CD4-positive, alpha-beta T cell treated with Interleukin-4 for 4 hours (primary cell): ENCODE measurements around the gene ZNF592.

Experiments used
- DNase-seq: peaks from one replicate; pipeline ENCODE4 v3.0.0-alpha.2; 2020

The ZNF592 gene

GRCh38 chr15:84832448-84833040 is 84.2 kb downstream of the ZNF592 start:
- no peak for DNase-seq

- DNase-seq, result no peak
These were observed 85.2 kb downstream of the ZNF592 start for GRCh38 chr15:84833447-84834228.

GRCh38 chr15:84834229-84834955 is 86.0 kb downstream of the ZNF592 start:
- no peak for DNase-seq

- DNase-seq, result no peak
These were observed 86.6 kb downstream of the ZNF592 start for GRCh38 chr15:84834969-84835368.

- DNase-seq, result no peak
These were observed 87.4 kb downstream of the ZNF592 start for GRCh38 chr15:84835661-84836337.

GRCh38 chr15:84836844-84837243 is 88.5 kb downstream of the ZNF592 start:
- DNase-seq, result no peak

GRCh38 chr15:84839714-84840113 is 91.3 kb downstream of the ZNF592 start:
- no peak for DNase-seq

GRCh38 chr15:84840255-84840654 is 91.9 kb downstream of the ZNF592 start:
- DNase-seq, result no peak

DNA sequence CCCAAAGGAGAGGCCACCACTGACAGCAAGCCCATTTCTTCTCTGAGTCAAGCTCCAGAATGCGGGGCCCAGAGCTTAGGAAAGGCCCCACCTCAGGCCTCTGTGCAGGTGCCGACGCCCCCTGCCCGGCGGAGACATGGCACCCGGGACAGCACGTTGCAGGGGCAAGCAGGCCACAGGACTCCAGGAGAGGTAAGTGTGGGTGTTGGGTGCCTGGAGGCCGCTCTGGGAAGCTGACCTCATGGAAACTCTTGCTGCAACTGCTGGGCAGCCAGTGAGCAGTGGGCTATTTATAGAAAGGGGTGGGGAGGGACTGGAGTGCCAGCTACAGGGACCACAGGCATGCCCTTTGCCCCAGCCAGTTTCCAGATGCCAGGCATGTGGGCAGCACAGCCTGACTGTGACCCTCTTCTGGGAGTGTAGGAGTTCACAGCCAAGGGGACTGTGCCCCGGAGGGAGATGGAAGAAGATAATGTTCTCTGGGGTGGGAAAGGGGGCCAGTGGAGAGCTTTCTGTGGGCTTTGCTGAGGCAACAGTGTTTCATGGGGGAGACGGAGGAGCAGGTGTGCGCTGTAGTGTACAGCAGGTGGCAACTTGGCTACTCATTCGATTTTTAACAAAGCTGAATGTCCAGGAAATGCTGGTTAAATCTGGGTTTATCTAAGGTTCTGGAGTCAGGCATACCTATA is 92.5 kb downstream of the ZNF592 start:
- no peak for DNase-seq

GRCh38 chr15:84842781-84843180 is 94.4 kb downstream of the ZNF592 start:
- no peak for DNase-seq

DNA sequence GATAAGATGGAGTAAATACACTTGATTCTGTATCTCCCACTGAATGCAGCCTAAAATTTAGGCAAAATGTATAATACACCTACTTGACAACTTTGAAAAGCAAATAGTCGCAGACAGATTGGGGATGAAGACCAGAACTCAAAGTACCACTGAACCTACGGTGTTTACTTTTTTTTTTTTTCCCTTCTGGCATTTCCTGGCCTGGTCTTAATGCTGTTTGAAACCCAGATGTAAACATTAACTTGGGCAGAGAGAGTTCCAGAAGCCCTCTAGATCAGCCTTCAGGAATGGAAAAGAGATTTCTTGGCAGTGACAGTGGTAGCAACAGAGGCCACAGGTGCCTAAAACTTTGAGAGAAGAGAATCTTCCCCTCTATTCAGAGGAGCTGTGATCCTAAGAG is 96.6 kb downstream of the ZNF592 start:
- DNase-seq, result no peak

- DNase-seq, result peak; percentile 34
These were observed 97.2 kb downstream of the ZNF592 start for GRCh38 chr15:84845631-84846030.

- no peak for DNase-seq
These were observed 97.9 kb downstream of the ZNF592 start for GRCh38 chr15:84846269-84846668.

DNA sequence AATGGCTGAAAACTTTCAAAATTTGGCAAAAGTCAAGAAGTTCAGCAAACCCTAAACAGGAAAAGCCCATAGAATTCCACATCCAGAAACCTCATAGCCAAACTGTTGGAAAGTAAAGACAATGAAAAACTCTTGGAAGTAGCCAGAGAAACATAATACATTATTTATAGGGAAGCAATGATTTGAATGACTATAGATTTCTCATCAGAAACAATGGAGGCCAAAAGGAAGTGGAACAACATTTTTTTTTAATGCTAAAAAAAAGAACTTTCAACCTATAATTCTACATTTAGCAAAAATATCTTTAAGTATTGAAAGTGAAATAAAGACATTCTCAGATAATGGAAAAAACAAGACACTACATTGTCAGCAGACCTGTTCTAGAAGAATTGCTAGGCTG is 99.0 kb downstream of the ZNF592 start:
- no peak for DNase-seq

- DNase-seq, result no peak
These were observed 103.8 kb downstream of the ZNF592 start for GRCh38 chr15:84852212-84852611.

DNA sequence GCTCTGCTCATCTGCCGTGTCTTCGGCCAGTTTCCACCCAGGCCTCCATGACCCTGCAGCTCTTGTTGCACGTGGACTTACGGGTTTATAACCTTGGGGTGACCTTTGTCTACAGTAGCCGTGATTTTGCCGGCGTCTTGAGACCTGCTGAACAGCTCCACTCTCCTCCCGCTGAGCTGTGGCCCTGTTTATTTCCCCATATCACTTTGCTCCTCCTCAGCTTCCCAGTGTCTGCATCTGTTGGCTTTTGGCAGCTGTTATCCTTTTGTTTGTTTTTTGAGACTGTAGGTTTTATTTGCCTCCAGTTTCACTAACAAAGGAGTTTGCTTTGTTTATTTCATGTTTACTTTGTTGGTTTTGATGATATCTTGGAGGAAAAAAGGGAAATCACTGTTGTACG is 106.7 kb downstream of the ZNF592 start:
- no peak for DNase-seq

DNA sequence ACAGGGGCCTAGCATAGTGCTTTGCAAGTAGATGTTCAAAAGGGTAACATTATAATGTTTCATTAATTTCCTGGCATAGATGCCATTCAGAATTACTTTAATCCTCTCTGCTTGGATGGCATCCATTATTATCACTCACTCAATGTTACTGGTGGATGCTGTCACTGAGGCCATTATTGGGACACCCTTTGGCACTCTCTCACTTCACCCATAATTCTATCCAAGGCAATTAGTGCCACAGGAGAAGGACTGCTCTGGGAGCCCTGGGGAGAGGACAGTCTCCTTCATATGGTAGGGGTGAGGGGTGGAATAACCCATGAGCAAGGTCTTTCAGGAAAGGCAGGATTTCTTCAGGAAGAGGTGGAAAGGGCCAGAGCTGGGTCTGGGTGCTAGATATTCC is 107.4 kb downstream of the ZNF592 start:
- no peak for DNase-seq
